Measurements from ENCODE around the gene WDFY2.

Gene WDFY2

DNA sequence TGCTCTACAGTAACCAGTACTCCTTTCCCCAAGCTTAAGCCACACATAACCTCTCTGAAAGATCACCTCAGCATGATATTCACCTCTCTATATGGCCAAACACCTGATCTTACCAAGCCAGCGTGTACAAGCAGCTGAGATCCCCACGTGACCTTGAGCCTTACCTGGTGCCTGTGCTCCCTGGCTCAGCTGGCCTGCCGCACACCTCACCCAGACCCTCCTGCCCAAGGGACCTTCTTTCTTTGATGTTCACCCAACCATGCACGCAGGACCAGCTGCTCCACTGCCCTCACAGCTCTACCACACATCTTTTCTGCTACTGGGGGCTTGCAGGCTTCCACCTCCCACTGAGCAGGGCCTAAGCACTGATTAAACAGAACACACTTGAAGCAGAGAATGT is 210.7 kb downstream of the WDFY2 start:
- no peaks in the 10 kb centered on the region for H3K36me3 ChIP-seq (ENCODE audit: insufficient read depth, low read length)
- H3K27me3 ChIP-seq (ENCODE audit: insufficient read depth, low read length, poor library complexity, severe bottlenecking) = no peaks in the 10 kb centered on the region
- H3K79me2 ChIP-seq (ENCODE audit: insufficient read depth, low read length) = no peaks in the 10 kb centered on the region
- H3K4me2 ChIP-seq (ENCODE audit: low read depth, low read length, poor library complexity, severe bottlenecking) = no peak overlapping the region
- H3K9me3 ChIP-seq (ENCODE audit: insufficient read depth, low read depth, low read length) = no peaks in the 10 kb centered on the region
- no peak overlapping the region for H2AFZ ChIP-seq (ENCODE audit: low read length)
- H3K4me3 ChIP-seq (ENCODE audit: low read length, poor library complexity, severe bottlenecking) = no peak overlapping the region
- no peaks in the 10 kb centered on the region for H3F3A ChIP-seq (ENCODE audit: low read depth)
- H4K20me1 ChIP-seq (ENCODE audit: insufficient read depth, low read length, poor library complexity, severe bottlenecking) = no peaks in the 10 kb centered on the region
- no peaks in the 10 kb centered on the region for H3K9me2 ChIP-seq (replicated peaks; ENCODE audit: low read depth, low read length)
- no peak overlapping the region for H3K9ac ChIP-seq (ENCODE audit: low read depth, low read length, poor library complexity, severe bottlenecking)
- TF ChIP-seq CTCF (conservative IDR thresholded peaks at IDR 0.05; ENCODE audit: low read length) (no peak), EZH2phosphoT487 (IDR thresholded peaks at IDR 0.05; ENCODE audit: borderline replicate concordance) (no peak)
- peaks cover 12% of the 10 kb centered on the region for H3K4me1 ChIP-seq (ENCODE audit: insufficient read depth, low read length, poor library complexity, severe bottlenecking)

DNA sequence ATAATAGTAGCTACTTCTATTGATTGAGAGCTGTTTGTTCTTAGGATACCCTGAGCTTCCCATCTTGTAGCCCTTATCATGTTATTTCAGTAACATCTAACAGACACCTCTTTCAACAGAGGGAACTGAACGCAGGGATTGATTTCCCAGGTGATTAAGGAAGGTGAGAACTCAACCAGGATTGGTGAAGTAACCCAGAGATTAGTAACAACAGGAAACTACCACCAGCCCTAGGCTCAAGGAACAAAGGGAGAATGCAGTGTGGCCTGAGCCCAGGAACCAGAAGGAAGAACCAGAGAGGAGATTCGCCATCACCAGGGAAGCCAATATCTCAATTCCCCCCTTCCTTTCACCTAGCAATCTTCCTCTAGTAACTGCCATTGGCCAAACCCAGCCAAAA is 211.2 kb downstream of the WDFY2 start:
- H3K9ac ChIP-seq (ENCODE audit: low read depth, low read length, poor library complexity, severe bottlenecking) = no peak overlapping the region
- no peaks in the 10 kb centered on the region for H3K9me2 ChIP-seq (replicated peaks; ENCODE audit: low read depth, low read length)
- no peaks in the 10 kb centered on the region for H3K9me3 ChIP-seq (ENCODE audit: insufficient read depth, low read depth, low read length)
- no peaks in the 10 kb centered on the region for H4K20me1 ChIP-seq (ENCODE audit: insufficient read depth, low read length, poor library complexity, severe bottlenecking)
- H2AFZ ChIP-seq (ENCODE audit: low read length) = no peak overlapping the region
- H3K4me2 ChIP-seq (ENCODE audit: low read depth, low read length, poor library complexity, severe bottlenecking) = no peak overlapping the region
- H3K4me3 ChIP-seq (ENCODE audit: low read length, poor library complexity, severe bottlenecking) = no peak overlapping the region
- H3K4me1 ChIP-seq (ENCODE audit: insufficient read depth, low read length, poor library complexity, severe bottlenecking) = peaks cover 12% of the 10 kb centered on the region
- TF ChIP-seq EZH2phosphoT487 (IDR thresholded peaks at IDR 0.05; ENCODE audit: borderline replicate concordance) (no peak), CTCF (conservative IDR thresholded peaks at IDR 0.05; ENCODE audit: low read length) (no peak)
- H3F3A ChIP-seq (ENCODE audit: low read depth) = no peaks in the 10 kb centered on the region
- no peaks in the 10 kb centered on the region for H3K79me2 ChIP-seq (ENCODE audit: insufficient read depth, low read length)
- no peaks in the 10 kb centered on the region for H3K36me3 ChIP-seq (ENCODE audit: insufficient read depth, low read length)
- no peaks in the 10 kb centered on the region for H3K27me3 ChIP-seq (ENCODE audit: insufficient read depth, low read length, poor library complexity, severe bottlenecking)

DNA sequence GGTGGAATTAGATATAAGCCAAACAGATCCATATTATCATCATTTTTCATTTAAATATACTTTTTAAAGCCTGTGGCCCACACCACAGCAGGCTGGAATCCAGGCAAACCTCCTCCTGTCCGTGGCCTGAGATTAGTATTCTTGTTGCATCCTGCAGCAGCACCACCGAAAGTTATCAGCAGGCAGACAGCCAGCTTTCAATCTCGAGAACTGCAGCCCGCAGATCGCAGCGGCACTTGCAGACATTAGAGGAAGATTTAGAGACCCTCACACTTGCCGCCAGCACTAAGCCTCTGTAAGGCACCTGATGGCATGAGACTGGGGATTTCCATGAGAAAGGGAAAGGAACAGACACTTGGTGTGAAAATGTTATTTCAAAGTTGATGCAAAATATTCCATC is 212.3 kb downstream of the WDFY2 start:
- H3F3A ChIP-seq (ENCODE audit: low read depth) = no peaks in the 10 kb centered on the region
- no peaks in the 10 kb centered on the region for H3K9me3 ChIP-seq (ENCODE audit: insufficient read depth, low read depth, low read length)
- H3K27me3 ChIP-seq (ENCODE audit: insufficient read depth, low read length, poor library complexity, severe bottlenecking) = no peaks in the 10 kb centered on the region
- TF ChIP-seq CTCF (conservative IDR thresholded peaks at IDR 0.05; ENCODE audit: low read length) (no peak), EZH2phosphoT487 (IDR thresholded peaks at IDR 0.05; ENCODE audit: borderline replicate concordance) (no peak)
- no peak overlapping the region for H3K4me2 ChIP-seq (ENCODE audit: low read depth, low read length, poor library complexity, severe bottlenecking)
- no peak overlapping the region for H3K4me3 ChIP-seq (ENCODE audit: low read length, poor library complexity, severe bottlenecking)
- H3K9ac ChIP-seq (ENCODE audit: low read depth, low read length, poor library complexity, severe bottlenecking) = no peak overlapping the region
- H3K36me3 ChIP-seq (ENCODE audit: insufficient read depth, low read length) = no peaks in the 10 kb centered on the region
- peaks cover 12% of the 10 kb centered on the region for H3K4me1 ChIP-seq (ENCODE audit: insufficient read depth, low read length, poor library complexity, severe bottlenecking)
- H4K20me1 ChIP-seq (ENCODE audit: insufficient read depth, low read length, poor library complexity, severe bottlenecking) = no peaks in the 10 kb centered on the region
- H2AFZ ChIP-seq (ENCODE audit: low read length) = no peak overlapping the region
- H3K9me2 ChIP-seq (replicated peaks; ENCODE audit: low read depth, low read length) = no peaks in the 10 kb centered on the region
- no peaks in the 10 kb centered on the region for H3K79me2 ChIP-seq (ENCODE audit: insufficient read depth, low read length)
